Activated naive CD8-positive, alpha-beta T cell treated with anti-CD3 and anti-CD28 coated beads for 36 hours (primary cell): ENCODE results near the gene ASB5. TPM values are rescaled to one million over a fixed set of nuclear protein-coding genes. Genes with fewer than 3 reads are reported as not detected.

Source experiments
- DNase-seq: peaks from one replicate; pipeline ENCODE4 v3.0.0; 2021
- H3K27ac Mint-ChIP-seq: one replicate; pipeline ENCODE4 v1.8.0; 2022; ENCODE audit warnings: mild to moderate bottlenecking, moderate library complexity, mixed read lengths
- H3K27me3 Mint-ChIP-seq: one replicate; pipeline ENCODE4 v1.8.0; 2022; ENCODE audit warnings: mild to moderate bottlenecking, mixed read lengths
- H3K36me3 Mint-ChIP-seq: one replicate; pipeline ENCODE4 v1.8.0; 2021; ENCODE audit warnings: mild to moderate bottlenecking, mixed read lengths
- H3K4me1 Mint-ChIP-seq: one replicate; pipeline ENCODE4 v1.8.0; 2021; ENCODE audit warnings: mixed read lengths
- H3K4me3 Mint-ChIP-seq: one replicate; pipeline ENCODE4 v1.8.0; 2022; ENCODE audit warnings: mild to moderate bottlenecking, moderate library complexity, mixed read lengths
- H3K9me3 Mint-ChIP-seq: one replicate; pipeline ENCODE4 v1.8.0; 2022; ENCODE audit warnings: mixed read lengths
- total RNA-seq, 2 experiments: library from RNA; stranded (reverse); gene quantifications; one replicate each; pipeline ENCODE4 v1.2.3, GENCODE V29; 2021

Gene ASB5
- total RNA-seq, 2 experiments from 2014 or later, result not detected

DNA sequence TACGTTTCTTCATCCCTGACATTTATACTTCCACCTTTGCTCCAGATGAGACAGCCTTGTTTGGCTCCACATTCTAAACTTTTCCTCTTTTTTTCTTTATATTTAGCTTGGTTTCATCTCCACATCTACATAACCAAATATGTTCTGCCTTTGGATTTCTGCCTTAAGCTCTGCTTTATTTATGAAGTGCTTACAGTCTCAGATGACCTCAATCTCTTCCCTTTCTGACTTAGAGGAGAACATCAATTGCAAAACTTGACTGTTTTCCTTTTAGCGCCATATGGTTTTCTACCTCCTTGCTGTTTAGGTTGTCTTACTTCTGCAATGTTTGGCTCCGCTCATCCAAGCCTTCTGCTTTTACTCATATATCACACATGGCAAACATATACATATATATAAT, 7.5 kb downstream of the ASB5 start:
- no peaks in the 10 kb centered on the region for H3K36me3 Mint-ChIP-seq

DNA sequence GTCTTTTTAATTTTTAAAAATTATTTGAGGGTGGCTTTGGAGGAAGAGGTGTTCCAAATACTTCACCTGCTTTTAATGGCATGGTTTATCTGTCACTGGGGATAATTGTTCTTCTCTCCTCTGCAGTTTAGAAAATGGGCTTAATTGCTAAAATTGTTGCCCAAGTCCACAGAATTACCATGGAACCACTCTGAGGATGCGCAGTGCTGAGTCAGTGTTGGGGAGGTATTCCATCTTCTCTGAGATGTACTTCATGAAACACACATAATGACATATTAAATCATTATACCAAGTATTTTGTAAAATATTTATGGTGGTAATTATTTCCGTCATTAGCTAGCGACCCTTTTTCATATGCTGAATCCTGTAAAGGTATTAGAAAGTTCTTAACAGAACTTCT, 8.0 kb downstream of the ASB5 start:
- DNase-seq, result no peak
- Mint-ChIP-seq H3K9me3 (no peaks in the 10 kb centered on the region), H3K4me1 (peaks cover 5% of the 10 kb centered on the region), H3K27me3 (peaks cover 9% of the 10 kb centered on the region), H3K36me3 (no peaks in the 10 kb centered on the region), H3K27ac (no peak overlapping the region), H3K4me3 (no peak overlapping the region)

More for the DNA sequence above, 7.5 kb downstream of the ASB5 start:
- no peak for DNase-seq
- Mint-ChIP-seq H3K4me1 (peaks cover 5% of the 10 kb centered on the region), H3K27ac (no peak overlapping the region), H3K27me3 (peaks cover 8% of the 10 kb centered on the region), H3K4me3 (no peak overlapping the region), H3K9me3 (no peaks in the 10 kb centered on the region)

DNA sequence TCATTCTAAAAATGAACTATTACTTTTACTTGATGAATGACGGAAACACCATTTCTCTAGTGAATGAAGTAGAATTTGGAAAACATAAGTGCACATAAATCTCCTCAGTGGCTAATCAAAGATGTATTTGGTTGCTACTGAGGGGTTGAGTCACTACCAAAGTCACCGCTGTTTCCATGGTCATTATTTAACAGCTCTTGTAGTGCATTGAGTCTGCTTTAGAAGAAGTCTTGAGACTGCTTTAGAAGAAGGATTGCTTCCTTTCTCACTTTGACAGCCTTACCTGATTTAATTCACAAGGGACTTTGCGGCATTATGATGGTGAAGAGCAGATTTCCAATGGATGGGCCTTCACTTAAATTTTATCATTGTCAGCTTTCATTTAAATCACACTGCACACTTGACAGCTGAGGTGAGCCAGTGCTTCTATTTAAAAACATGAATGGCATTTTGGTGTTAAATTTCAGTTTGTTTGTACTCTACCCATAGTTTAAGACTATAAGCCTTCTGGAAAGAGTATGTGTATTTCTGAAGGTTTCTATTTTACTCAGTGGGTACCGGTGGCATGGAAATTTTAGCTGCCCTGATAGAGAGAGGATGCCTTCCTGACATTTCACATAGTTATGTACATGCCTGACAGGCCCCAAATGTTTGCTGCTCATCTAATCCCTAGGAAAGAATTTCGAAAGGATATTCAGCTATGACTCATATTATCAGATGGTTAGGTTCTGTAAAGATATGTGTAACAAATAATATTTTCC, 9.5 kb downstream of the ASB5 start:
- no peaks in the 10 kb centered on the region for H3K9me3 Mint-ChIP-seq
- no peak overlapping the region for H3K27ac Mint-ChIP-seq
- H3K4me1 Mint-ChIP-seq, result peaks cover 5% of the 10 kb centered on the region
- DNase-seq, result no peak
- H3K36me3 Mint-ChIP-seq, result no peaks in the 10 kb centered on the region
- H3K4me3 Mint-ChIP-seq, result no peak overlapping the region
- H3K27me3 Mint-ChIP-seq, result peaks cover 15% of the 10 kb centered on the region

DNA sequence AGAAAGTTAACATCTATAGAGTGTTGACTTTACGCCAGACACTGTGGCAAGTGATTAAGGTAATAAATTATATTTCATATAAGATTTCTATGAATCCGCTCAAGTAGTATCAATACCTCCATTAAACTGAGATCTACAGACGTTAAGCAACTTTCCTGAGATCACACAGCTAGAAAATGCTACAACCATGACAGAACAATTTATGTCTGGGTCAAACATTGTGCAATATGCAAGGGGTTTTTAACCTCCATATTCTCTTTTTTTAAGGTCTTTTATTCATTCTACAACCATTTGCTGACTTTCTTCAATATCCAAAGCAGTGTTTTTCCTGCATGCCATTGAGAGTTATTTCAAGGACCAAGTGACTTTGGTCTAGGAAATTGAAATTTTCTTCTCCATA, 10.9 kb downstream of the ASB5 start:
- Mint-ChIP-seq H3K27me3 (peaks cover 24% of the 10 kb centered on the region), H3K4me3 (no peak overlapping the region), H3K27ac (no peak overlapping the region), H3K9me3 (no peaks in the 10 kb centered on the region), H3K36me3 (no peaks in the 10 kb centered on the region), H3K4me1 (peaks cover 5% of the 10 kb centered on the region)
- no peak for DNase-seq

DNA sequence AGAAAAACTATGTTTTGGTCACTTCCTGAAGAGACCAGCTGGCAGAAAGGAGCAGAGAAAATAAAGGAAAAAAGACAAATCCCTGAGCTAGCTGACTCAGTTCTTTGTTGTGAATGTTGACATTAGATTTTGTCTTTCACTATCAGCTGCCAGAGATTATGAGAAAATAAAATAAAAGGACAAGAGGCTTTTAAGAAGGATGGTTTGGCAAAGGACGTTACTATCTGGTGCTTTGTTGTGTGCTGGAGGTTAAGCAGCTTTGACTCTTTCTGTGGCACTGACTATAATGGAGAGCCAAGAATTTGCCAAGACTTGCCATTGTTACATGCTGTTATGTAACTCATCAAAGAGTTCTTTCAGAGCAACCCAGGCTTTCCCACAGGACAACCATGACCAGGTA, 12.1 kb downstream of the ASB5 start:
- DNase-seq, result no peak
- H3K9me3 Mint-ChIP-seq, result no peaks in the 10 kb centered on the region
- H3K4me3 Mint-ChIP-seq, result no peak overlapping the region
- no peak overlapping the region for H3K27ac Mint-ChIP-seq
- H3K4me1 Mint-ChIP-seq, result peaks cover 5% of the 10 kb centered on the region
- peaks cover 29% of the 10 kb centered on the region for H3K27me3 Mint-ChIP-seq
- H3K36me3 Mint-ChIP-seq, result no peaks in the 10 kb centered on the region

DNA sequence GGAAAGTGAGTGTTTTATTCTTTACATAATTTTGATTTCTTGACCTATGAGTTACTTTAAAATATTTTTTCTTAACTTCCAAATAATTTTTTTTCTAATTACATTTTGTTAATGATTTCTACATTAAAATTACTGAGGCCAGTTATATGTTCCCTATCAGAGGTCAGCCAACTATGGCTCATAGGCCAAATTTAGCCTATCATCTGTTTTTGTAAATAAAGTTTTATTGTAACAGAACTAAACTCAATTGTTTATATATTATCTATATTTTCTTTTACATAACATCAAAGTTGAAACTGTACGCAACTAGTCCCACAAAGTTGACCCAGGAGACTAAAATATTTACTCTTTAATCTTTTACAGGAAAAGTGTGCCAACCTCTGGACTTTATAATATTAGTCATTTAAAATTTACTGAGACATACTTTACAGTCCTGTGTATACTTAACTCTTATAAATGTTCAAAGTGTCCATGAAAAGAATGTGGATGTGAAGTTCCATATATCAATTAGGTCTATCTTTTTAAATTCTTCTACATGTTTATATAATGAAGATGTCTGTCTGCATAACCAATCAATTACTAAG, 26.2 kb downstream of the ASB5 start:
- Mint-ChIP-seq H3K9me3 (no peaks in the 10 kb centered on the region), H3K36me3 (no peaks in the 10 kb centered on the region), H3K4me3 (no peak overlapping the region), H3K27me3 (peaks cover 30% of the 10 kb centered on the region), H3K27ac (no peak overlapping the region), H3K4me1 (no peaks in the 10 kb centered on the region)
- no peak for DNase-seq

DNA sequence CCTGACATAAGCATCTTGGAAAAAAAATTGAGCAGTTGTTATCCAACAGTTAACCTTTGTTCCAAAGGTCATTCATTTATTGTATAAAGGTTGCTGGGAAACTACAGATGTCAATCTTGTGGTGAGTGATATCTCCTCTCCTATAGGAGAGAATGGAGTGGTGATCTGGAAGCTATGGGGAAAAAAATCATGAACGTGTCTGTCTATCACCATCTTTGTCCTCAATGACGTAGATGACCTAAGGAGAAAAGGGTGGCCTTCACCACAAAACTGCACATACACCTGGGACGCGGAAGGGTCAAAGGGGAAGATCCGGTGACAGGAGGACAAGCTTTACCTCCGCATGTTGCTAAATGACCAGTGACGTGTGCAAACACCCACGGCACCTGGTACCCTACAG, 27.3 kb downstream of the ASB5 start:
- no peak for DNase-seq
- H3K4me1 Mint-ChIP-seq, result no peaks in the 10 kb centered on the region
- no peaks in the 10 kb centered on the region for H3K36me3 Mint-ChIP-seq
- no peak overlapping the region for H3K4me3 Mint-ChIP-seq
- H3K27ac Mint-ChIP-seq, result no peak overlapping the region
- H3K27me3 Mint-ChIP-seq, result peaks cover 24% of the 10 kb centered on the region
- no peaks in the 10 kb centered on the region for H3K9me3 Mint-ChIP-seq

DNA sequence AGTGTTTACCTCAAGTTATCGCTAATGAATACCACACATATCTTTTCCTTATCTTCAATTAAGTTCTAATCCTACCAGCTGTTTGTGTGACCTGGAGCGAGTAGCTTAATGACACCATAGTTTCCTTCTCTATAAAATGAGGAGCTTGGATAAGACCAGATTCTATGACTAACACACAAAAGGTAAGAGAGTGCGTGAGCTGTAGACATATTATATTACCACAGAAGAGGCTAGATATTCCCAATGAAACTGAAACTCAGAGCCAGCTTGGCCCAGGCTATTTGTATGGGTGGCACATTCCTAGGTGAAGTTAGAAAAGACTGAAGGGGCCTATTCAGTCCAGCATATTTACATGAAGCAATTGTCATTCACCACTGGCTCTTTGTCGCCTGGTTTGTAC, 30.2 kb downstream of the ASB5 start:
- Mint-ChIP-seq H3K4me1 (no peaks in the 10 kb centered on the region), H3K9me3 (no peaks in the 10 kb centered on the region), H3K27me3 (peaks cover 9% of the 10 kb centered on the region), H3K27ac (no peak overlapping the region), H3K4me3 (no peak overlapping the region), H3K36me3 (no peaks in the 10 kb centered on the region)
- no peak for DNase-seq

DNA sequence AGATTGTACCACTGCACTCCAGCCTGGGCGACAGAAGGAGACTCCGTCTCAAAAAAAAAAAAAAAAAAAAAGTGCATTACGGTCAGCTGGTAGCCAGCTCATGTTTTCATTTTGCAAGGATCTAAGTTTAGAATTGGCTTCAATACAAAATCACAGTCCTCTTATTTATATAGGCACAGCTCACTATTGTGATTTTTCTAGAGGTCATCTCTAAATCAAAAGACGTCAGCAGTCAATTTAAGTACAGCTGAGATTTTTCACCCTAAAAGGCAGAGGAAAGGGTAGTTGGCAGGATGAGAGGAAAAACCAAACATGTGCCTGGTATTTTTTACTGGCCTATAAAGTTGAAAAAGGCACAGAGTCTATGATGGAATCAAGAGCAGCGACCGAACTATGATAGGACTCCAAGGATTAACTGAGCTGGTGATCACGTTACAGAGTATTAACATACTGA, 30.8 kb downstream of the ASB5 start:
- no peaks in the 10 kb centered on the region for H3K9me3 Mint-ChIP-seq
- no peaks in the 10 kb centered on the region for H3K36me3 Mint-ChIP-seq
- H3K27ac Mint-ChIP-seq, result no peak overlapping the region
- no peak for DNase-seq
- peaks cover 9% of the 10 kb centered on the region for H3K27me3 Mint-ChIP-seq
- no peaks in the 10 kb centered on the region for H3K4me1 Mint-ChIP-seq
- no peak overlapping the region for H3K4me3 Mint-ChIP-seq

DNA sequence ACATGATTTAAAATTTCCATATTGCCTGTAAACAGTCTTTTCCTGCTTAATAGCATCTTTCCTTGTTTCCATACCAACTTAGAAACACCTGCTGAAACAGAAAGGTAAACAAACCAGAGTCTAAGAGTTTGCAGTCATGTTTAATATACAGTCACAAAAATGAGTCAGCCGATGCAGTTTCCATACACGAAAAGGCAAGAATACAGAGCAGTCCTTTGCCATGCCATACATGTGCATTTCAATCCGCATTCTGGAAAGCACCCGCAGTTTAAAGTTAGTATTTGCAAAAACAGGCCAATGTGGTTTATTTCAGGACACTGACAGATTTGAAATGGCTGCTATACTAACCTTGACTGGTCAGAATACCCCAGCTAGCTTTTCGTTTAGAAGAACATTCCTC, 32.1 kb downstream of the ASB5 start:
- no peaks in the 10 kb centered on the region for H3K4me1 Mint-ChIP-seq
- H3K9me3 Mint-ChIP-seq, result no peaks in the 10 kb centered on the region
- no peak overlapping the region for H3K4me3 Mint-ChIP-seq
- DNase-seq, result no peak
- peaks cover 9% of the 10 kb centered on the region for H3K27me3 Mint-ChIP-seq
- H3K36me3 Mint-ChIP-seq, result no peaks in the 10 kb centered on the region
- H3K27ac Mint-ChIP-seq, result no peak overlapping the region

DNA sequence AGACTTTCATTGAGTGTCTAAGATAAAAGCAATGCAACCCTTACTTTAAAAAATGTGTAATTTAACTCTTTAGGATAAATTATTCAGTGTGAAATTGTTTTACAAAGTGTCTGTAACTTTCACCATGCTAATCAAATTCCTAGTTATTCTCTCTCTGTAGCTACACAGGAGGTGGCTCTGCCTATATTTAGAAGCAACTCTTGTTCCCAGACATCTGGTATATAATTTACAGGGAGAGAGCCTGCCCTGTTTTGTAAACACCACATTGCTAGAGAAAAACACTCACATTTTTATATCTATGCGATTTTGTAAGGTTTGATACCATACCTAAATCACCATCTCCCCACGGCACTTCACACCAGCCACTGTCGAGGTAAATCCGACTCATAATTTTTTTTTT, 38.2 kb downstream of the ASB5 start:
- H3K27ac Mint-ChIP-seq, result no peak overlapping the region
- no peaks in the 10 kb centered on the region for H3K9me3 Mint-ChIP-seq
- peaks cover 18% of the 10 kb centered on the region for H3K27me3 Mint-ChIP-seq
- DNase-seq, result no peak
- no peaks in the 10 kb centered on the region for H3K4me1 Mint-ChIP-seq
- H3K36me3 Mint-ChIP-seq, result no peaks in the 10 kb centered on the region
- H3K4me3 Mint-ChIP-seq, result no peak overlapping the region

DNA sequence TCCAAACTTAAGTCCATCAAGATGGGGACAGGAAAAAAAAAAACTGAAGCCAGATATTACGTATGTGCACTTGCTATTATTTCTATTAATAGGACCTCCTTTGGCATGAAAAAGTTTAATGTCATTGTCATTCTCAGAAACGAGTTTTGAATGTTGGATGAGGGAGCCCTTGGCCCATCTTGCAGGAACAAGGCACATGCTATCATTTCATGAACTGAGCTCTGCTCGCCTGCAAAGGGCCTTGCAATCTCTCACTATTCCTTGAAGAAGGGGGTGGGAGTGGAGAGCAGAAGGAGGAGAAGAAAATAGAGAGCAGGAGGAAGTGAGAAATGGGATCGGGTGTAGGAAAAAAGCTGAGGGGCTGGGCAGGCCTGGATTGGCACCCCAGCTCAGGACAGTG, 39.4 kb downstream of the ASB5 start:
- Mint-ChIP-seq H3K36me3 (no peaks in the 10 kb centered on the region), H3K27ac (no peak overlapping the region), H3K9me3 (no peaks in the 10 kb centered on the region), H3K27me3 (peaks cover 21% of the 10 kb centered on the region), H3K4me1 (no peaks in the 10 kb centered on the region), H3K4me3 (no peak overlapping the region)
- no peak for DNase-seq

DNA sequence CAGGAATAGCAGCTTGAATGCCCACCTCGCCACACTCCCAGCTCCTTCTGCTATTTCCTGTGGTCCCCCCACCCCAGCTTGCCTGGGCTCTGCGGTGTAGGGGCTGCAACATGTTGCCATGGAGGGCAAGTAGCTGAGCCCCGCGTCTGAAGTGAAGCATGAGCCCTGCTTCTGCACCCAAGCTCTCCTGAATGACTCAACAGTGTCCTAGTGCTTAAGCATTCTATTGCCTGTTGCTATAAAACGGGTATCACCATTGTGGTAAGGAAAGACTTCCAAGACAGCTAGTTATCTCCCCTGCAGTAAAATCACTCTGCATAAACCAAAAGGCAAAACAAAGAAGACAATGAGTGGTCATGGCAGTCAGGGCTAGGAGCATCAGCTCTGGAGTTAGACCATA, 42.3 kb downstream of the ASB5 start:
- Mint-ChIP-seq H3K36me3 (no peaks in the 10 kb centered on the region), H3K27ac (no peak overlapping the region), H3K4me1 (no peaks in the 10 kb centered on the region), H3K27me3 (peaks cover 21% of the 10 kb centered on the region), H3K4me3 (no peak overlapping the region), H3K9me3 (no peaks in the 10 kb centered on the region)
- DNase-seq, result no peak

DNA sequence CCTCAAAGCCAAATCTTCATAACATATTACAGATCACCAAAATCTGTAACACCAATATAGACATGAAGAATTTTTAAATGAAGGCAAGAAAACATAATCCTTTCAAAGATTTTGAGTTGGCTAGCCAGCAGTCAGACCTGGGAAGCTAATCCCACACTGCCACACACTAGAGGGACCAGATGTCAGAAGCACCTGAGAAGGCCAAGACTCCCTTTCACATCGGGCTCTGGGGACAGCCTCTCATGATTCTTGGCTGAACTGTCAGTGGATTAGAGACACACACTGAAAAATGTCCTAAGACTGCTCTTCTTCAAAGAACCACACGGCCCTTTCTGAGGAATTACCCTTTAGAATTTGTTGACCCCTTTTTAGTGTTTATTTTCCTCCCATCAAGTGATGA, 45.5 kb downstream of the ASB5 start:
- no peak for DNase-seq
- Mint-ChIP-seq H3K27ac (no peak overlapping the region), H3K4me1 (no peaks in the 10 kb centered on the region), H3K36me3 (no peaks in the 10 kb centered on the region), H3K27me3 (peaks cover 16% of the 10 kb centered on the region), H3K9me3 (no peaks in the 10 kb centered on the region), H3K4me3 (no peak overlapping the region)

DNA sequence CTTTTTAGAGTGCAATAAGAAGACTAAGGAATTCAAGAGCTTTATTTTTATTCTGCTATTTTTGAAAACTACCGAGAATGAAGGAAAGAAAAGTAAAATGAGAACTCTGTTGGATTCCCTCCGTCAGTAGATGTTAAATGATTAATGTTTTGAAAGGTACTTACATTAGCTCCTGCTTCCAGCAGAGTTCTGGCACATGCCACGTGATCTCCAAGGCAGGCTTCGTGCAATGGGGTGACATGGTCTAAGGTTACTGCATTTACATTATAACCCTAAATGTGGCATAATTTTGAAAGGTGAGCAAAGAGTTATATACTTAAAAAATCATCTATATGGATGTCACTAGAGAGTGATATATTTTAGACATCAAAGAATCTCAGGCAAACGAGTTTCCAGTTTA, 46.9 kb downstream of the ASB5 start:
- Mint-ChIP-seq H3K9me3 (no peaks in the 10 kb centered on the region), H3K27ac (no peak overlapping the region), H3K27me3 (peaks cover 8% of the 10 kb centered on the region), H3K4me3 (no peak overlapping the region), H3K4me1 (no peaks in the 10 kb centered on the region), H3K36me3 (no peaks in the 10 kb centered on the region)
- DNase-seq, result no peak

DNA sequence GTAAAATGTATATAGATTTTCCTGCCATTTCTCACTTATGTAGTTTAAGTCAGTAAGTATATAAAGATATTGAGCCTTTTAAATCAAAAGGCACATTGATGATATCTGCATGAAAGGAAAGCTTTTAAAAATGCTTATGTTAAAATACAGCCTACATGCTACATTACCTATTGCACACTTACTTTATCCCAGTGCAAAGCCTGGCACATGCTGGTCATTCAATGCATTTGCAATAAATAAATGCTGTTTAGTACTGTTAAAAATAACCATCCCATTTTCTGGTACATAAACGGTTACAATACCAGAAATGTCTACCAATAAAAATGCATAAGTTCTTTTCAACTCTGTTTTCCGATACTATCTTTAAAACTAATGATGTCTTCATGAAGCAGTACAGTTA, 51.5 kb downstream of the ASB5 start:
- no peaks in the 10 kb centered on the region for H3K27me3 Mint-ChIP-seq
- no peak overlapping the region for H3K27ac Mint-ChIP-seq
- H3K4me3 Mint-ChIP-seq, result no peak overlapping the region
- no peak for DNase-seq
- no peaks in the 10 kb centered on the region for H3K9me3 Mint-ChIP-seq
- H3K4me1 Mint-ChIP-seq, result no peaks in the 10 kb centered on the region
- no peaks in the 10 kb centered on the region for H3K36me3 Mint-ChIP-seq
